Right lobe of liver (tissue), 4 donors: ENCODE results near the gene ATXN10.

ENCODE experiments used
- CTCF ChIP-seq, 4 donors: fragments of 200-600 bp in 3 of 4; fragments of 450-650 bp in 1 of 4; IDR thresholded peaks; one replicate each; pipeline versions ENCODE4 v1.5.1 to v1.8.0; 2016 to 2022; ENCODE audit warnings: antibody characterized with exemption in 4 of 4, mild to moderate bottlenecking in 2 of 4
- POLR2A ChIP-seq: fragments of 450-650 bp; IDR thresholded peaks from one replicate; pipeline ENCODE4 v1.6.1; 2017; ENCODE audit warnings: antibody characterized with exemption, mild to moderate bottlenecking
- donor health status: DM: no; HTN: no; CAD: no.
- donor health status: DM: no; HTN: no; CAD: no.
- donor health status: DM: no; HTN: yes; CAD: no.

- TF ChIP-seq CTCF (IDR thresholded peaks at IDR 0.05) (no peak), POLR2A (no peak)
Measured at GRCh38 chr22:45698094-45698493, 26.5 kb downstream of the ATXN10 start.
